B cell (primary cell): ENCODE data around the gene NEGR1.

ENCODE experiments used
- EZH2 ChIP-seq: IDR thresholded peaks from 2 replicates; pipeline ENCODE4 v1.6.1; 2012; ENCODE audit warnings: borderline replicate concordance, low read depth, mild to moderate bottlenecking, moderate library complexity, low read length; ENCODE audit not compliant: insufficient read depth, poor library complexity, severe bottlenecking
- TF ChIP-seq, protein P1 (sequence below): fragments of 200-600 bp; IDR thresholded peaks from one replicate; pipeline ENCODE4 v1.8.0; 2022; ENCODE audit warnings: antibody characterized with exemption, mild to moderate bottlenecking

DNA sequence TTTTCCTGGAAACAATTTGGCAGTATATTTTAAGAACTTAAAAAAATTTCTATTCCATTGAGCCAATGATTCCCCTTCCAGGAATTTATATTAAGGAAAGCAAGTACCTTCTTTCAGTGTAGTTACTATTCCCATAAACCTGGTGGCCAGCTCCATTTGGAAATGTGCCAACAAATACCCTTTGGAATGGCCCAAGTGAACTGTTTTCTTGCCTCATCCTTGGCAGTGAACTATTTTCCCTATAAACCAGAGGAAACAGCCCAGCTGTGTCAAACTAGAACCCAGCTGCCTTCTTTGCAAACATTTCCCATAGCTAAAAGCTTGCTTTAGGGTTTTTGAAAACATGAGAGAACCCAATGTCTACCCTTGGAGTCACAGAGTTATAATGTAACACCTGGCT lies 496.9 kb downstream of the NEGR1 start:
- TF ChIP-seq, protein P1, sequence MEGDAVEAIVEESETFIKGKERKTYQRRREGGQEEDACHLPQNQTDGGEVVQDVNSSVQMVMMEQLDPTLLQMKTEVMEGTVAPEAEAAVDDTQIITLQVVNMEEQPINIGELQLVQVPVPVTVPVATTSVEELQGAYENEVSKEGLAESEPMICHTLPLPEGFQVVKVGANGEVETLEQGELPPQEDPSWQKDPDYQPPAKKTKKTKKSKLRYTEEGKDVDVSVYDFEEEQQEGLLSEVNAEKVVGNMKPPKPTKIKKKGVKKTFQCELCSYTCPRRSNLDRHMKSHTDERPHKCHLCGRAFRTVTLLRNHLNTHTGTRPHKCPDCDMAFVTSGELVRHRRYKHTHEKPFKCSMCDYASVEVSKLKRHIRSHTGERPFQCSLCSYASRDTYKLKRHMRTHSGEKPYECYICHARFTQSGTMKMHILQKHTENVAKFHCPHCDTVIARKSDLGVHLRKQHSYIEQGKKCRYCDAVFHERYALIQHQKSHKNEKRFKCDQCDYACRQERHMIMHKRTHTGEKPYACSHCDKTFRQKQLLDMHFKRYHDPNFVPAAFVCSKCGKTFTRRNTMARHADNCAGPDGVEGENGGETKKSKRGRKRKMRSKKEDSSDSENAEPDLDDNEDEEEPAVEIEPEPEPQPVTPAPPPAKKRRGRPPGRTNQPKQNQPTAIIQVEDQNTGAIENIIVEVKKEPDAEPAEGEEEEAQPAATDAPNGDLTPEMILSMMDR, result no peak
- no peak for TF ChIP-seq EZH2
